HepG2 (cell line): Measurements from ENCODE around the gene IGFALS. TPM values are rescaled to one million over a fixed set of nuclear protein-coding genes. Genes with fewer than 3 reads are reported as not detected.
A peak's percentile ranks its signal among the peaks of the same experiment; 100 is the strongest.

Experiments
- CCAR2 ChIP-seq: fragments of 200-400 bp; formaldehyde crosslinking; optimal IDR thresholded peaks from 2 replicates; pipeline ENCODE3; 2018; ENCODE audit warnings: low read depth, mild to moderate bottlenecking, low read length, moderate library complexity
- ESRRA ChIP-seq: sonication (generic); formaldehyde crosslinking; IDR thresholded peaks from 2 replicates; pipeline ENCODE4 v1.5.1; 2020; ENCODE audit warnings: mild to moderate bottlenecking, low read depth, missing genetic modification reagents
- FOXA1 ChIP-seq, 2 experiments: fragments of 450-650 bp in 1 of 2; sonication (generic) in 1 of 2; formaldehyde crosslinking in 1 of 2; IDR thresholded peaks; 2 replicates each; pipeline versions ENCODE4 v1.4.0 to v1.6.1; 2016 to 2020; ENCODE audit warnings: missing genetic modification reagents in 1 of 2
- FOXK1 ChIP-seq: sonication (generic); formaldehyde crosslinking; IDR thresholded peaks from 2 replicates; pipeline ENCODE4 v1.4.0; 2020; ENCODE audit warnings: low read depth, missing genetic modification reagents, borderline replicate concordance
- HNRNPH1 ChIP-seq: fragments of 200-400 bp; formaldehyde crosslinking; optimal IDR thresholded peaks from 2 replicates; pipeline ENCODE3; 2017; ENCODE audit warnings: mild to moderate bottlenecking, low read depth, low read length
- KDM1A ChIP-seq: IDR thresholded peaks from 2 replicates; pipeline ENCODE4 v1.6.1; 2016; ENCODE audit warnings: missing compliant biosample characterization
- KMT2A ChIP-seq: sonication (generic); formaldehyde crosslinking; IDR thresholded peaks from 2 replicates; pipeline ENCODE4 v1.4.0; 2020; ENCODE audit warnings: missing genetic modification reagents
- MYNN ChIP-seq: sonication (generic); formaldehyde crosslinking; IDR thresholded peaks from 2 replicates; pipeline ENCODE4 v1.4.0; 2020; ENCODE audit warnings: mild to moderate bottlenecking, low read depth, missing genetic modification reagents
- NCOA1 ChIP-seq: sonication (generic); formaldehyde crosslinking; IDR thresholded peaks from 2 replicates; pipeline ENCODE4 v1.9.0; 2021; ENCODE audit warnings: missing genetic modification reagents
- NCOA5 ChIP-seq: sonication (generic); formaldehyde crosslinking; IDR thresholded peaks from 2 replicates; pipeline ENCODE4 v1.4.0; 2020; ENCODE audit warnings: missing genetic modification reagents
- NFATC3 ChIP-seq: sonication (generic); formaldehyde crosslinking; IDR thresholded peaks from 2 replicates; pipeline ENCODE4 v1.5.1; 2020; ENCODE audit warnings: mild to moderate bottlenecking, missing genetic modification reagents
- REPIN1 ChIP-seq: sonication (generic); formaldehyde crosslinking; IDR thresholded peaks from 2 replicates; pipeline ENCODE4 v1.8.0; 2022; ENCODE audit warnings: missing genetic modification reagents, low read depth, mild to moderate bottlenecking, borderline replicate concordance
- SALL2 ChIP-seq: sonication (generic); formaldehyde crosslinking; IDR thresholded peaks from 2 replicates; pipeline ENCODE4 v1.8.1; 2023; ENCODE audit warnings: mild to moderate bottlenecking, missing genetic modification reagents, inconsistent platforms
- SMC3 ChIP-seq: IDR thresholded peaks from 2 replicates; pipeline ENCODE4 v1.6.1; 2011; ENCODE audit warnings: low read length, improper control_type of control experiment
- SRF ChIP-seq: IDR thresholded peaks from 2 replicates; pipeline ENCODE4 v1.6.1; 2011; ENCODE audit warnings: mild to moderate bottlenecking, low read depth, low read length, moderate library complexity
- TCF7 ChIP-seq: sonication (generic); IDR thresholded peaks from 2 replicates; pipeline ENCODE4 v1.6.1; 2016; ENCODE audit warnings: antibody characterized with exemption, low read depth
- TEAD3 ChIP-seq: optimal IDR thresholded peaks from 2 replicates; pipeline ENCODE3; 2016; ENCODE audit warnings: borderline replicate concordance
- THAP11 ChIP-seq: IDR thresholded peaks from 2 replicates; pipeline ENCODE4 v1.6.1; 2016; ENCODE audit warnings: missing biosample characterization, missing genetic modification reagents
- ZBTB8A ChIP-seq: sonication (generic); formaldehyde crosslinking; IDR thresholded peaks from 2 replicates; pipeline ENCODE4 v1.4.0; 2020; ENCODE audit warnings: mild to moderate bottlenecking, low read depth, missing genetic modification reagents, borderline replicate concordance
- ZFX ChIP-seq: sonication (generic); formaldehyde crosslinking; IDR thresholded peaks from 2 replicates; pipeline ENCODE4 v1.4.0; 2020; ENCODE audit warnings: mild to moderate bottlenecking, low read depth, missing genetic modification reagents, moderate library complexity
- ZNF839 ChIP-seq: sonication (generic); formaldehyde crosslinking; IDR thresholded peaks from 2 replicates; pipeline ENCODE4 v1.4.0; 2020; ENCODE audit warnings: missing genetic modification reagents, mild to moderate bottlenecking, borderline replicate concordance
- ZNF850 ChIP-seq: sonication (generic); formaldehyde crosslinking; conservative IDR thresholded peaks from 2 replicates; pipeline ENCODE4 v1.9.0; 2021; ENCODE audit warnings: mild to moderate bottlenecking, missing genetic modification reagents
- ZSCAN22 ChIP-seq: sonication (generic); formaldehyde crosslinking; IDR thresholded peaks from 2 replicates; pipeline ENCODE4 v1.4.0; 2020; ENCODE audit warnings: mild to moderate bottlenecking, missing genetic modification reagents
- ZZZ3 ChIP-seq: sonication (generic); formaldehyde crosslinking; IDR thresholded peaks from 2 replicates; pipeline ENCODE4 v1.4.0; 2020; ENCODE audit warnings: missing genetic modification reagents, mild to moderate bottlenecking, borderline replicate concordance
- polyA plus RNA-seq, 8 experiments: library from polyadenylated mRNA; depleted of rRNA in 3 of 8; stranded (reverse) in 7 of 8; unstranded in 1 of 8; fragments of >200 nt; fragmentation: Illumina TruSeq in 4 of 8; extraction: Trizol in 4 of 8; gene quantifications; 2 replicates each; pipeline versions ENCODE4 v1.2.1 to v1.2.3, GENCODE V29; 2011 to 2016; ENCODE audit warnings: low read depth in 4 of 8, missing spikeins in 1 of 8, mixed read lengths in 1 of 8; ENCODE audit not compliant: insufficient read depth in 1 of 8
- total RNA-seq, 5 experiments: library from RNA; depleted of rRNA; stranded (reverse); fragments of >200 nt; fragmentation: Illumina TruSeq; extraction: Trizol; gene quantifications; 2 replicates each; pipeline ENCODE4 v1.2.3, GENCODE V29; 2016; ENCODE audit warnings: low read depth in 1 of 5
- TF ChIP-seq, protein P1 (sequence below): sonication (generic); formaldehyde crosslinking; IDR thresholded peaks from 2 replicates; pipeline ENCODE4 v1.5.0; 2020; ENCODE audit warnings: mild to moderate bottlenecking, missing genetic modification reagents, borderline replicate concordance
- TF ChIP-seq, protein P2 (sequence below): IDR thresholded peaks from 2 replicates; pipeline ENCODE4 v1.6.1; 2016; ENCODE audit warnings: control low read depth
- TF ChIP-seq, protein P3 (sequence below): sonication (generic); formaldehyde crosslinking; IDR thresholded peaks from 2 replicates; pipeline ENCODE4 v1.4.0; 2020; ENCODE audit warnings: missing genetic modification reagents
- TF ChIP-seq, protein P4 (sequence below): sonication (generic); formaldehyde crosslinking; IDR thresholded peaks from 2 replicates; pipeline ENCODE4 v1.4.0; 2020; ENCODE audit warnings: missing genetic modification reagents

IGFALS gene
- total and polyA plus RNA-seq, 2 of the 13 experiments (the other 11 are each of a cell fraction or from before 2014, with no cell fraction given), result 0.34 to 2.4 TPM

DNA sequence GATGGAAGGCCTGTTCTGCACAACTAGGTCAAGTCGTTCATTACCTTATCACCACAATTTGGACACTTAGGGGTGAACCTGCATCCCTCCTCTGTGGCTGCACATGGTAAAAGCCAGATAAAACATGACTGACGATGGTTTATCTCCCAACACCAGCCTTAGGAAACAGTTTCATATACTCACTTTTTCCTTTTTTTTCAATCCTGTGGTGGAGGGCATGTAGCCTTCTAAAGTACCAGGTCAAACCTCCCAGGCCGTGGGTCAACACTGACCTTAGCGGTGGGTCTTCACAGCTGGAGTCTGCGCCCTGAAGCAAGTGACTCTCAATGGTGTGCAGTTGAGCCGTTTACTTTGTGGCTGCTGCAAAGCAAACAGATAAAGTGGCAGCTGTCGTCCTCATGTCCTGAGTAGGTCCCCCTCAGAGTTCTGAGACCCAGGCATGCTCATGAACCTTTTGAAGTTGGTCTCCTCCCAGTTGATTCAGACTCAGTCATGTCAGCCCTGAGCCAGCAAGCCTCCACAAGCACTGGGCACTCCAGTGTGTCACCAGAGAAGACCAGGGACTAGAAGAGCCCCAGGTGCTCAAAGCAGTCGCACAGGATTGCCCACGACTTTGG is 39.4 kb upstream of the IGFALS start (continued):
- TF ChIP-seq FOXA1 (IDR thresholded peaks at IDR 0.05), result no peak
- TF ChIP-seq FOXA1 (CRISPR knock-in tag; IDR thresholded peaks at IDR 0.05), result peak; percentile 97
- TF ChIP-seq KMT2A (CRISPR knock-in tag), result peak; percentile 61; the same call in 1 of the 2 replicates
- TF ChIP-seq SALL2 (CRISPR knock-in tag), result 0 out of 2 replicates have a peak, but pooled peaks have one; percentile 49
- TF ChIP-seq ZNF850 (CRISPR knock-in tag), result no peak
- peak; percentile 27 for TF ChIP-seq TEAD3 (CRISPR knock-in tag)
- TF ChIP-seq ZSCAN22 (CRISPR knock-in tag), result no peak
- TF ChIP-seq FOXK1 (CRISPR knock-in tag), result peak; percentile 55
- TF ChIP-seq SRF, result no peak
- TF ChIP-seq ZZZ3 (CRISPR knock-in tag), result no peak
- TF ChIP-seq, protein P1, sequence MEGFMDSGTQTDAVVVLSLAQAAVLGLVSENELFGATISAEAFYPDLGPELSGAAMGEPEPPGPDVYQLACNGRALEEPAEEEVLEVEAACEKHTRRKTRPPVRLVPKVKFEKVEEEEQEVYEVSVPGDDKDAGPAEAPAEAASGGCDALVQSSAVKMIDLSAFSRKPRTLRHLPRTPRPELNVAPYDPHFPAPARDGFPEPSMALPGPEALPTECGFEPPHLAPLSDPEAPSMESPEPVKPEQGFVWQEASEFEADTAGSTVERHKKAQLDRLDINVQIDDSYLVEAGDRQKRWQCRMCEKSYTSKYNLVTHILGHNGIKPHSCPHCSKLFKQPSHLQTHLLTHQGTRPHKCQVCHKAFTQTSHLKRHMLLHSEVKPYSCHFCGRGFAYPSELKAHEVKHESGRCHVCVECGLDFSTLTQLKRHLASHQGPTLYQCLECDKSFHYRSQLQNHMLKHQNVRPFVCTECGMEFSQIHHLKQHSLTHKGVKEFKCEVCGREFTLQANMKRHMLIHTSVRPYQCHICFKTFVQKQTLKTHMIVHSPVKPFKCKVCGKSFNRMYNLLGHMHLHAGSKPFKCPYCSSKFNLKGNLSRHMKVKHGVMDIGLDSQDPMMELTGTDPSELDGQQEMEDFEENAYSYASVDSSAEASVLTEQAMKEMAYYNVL, result peak; percentile 46; the same call in 1 of the 2 replicates
- no peak for TF ChIP-seq SMC3
- TF ChIP-seq ZBTB8A (CRISPR knock-in tag), result no peak
- TF ChIP-seq ZFX (CRISPR knock-in tag), result peak; percentile 35; the same call in 1 of the 2 replicates
- TF ChIP-seq, protein P2, sequence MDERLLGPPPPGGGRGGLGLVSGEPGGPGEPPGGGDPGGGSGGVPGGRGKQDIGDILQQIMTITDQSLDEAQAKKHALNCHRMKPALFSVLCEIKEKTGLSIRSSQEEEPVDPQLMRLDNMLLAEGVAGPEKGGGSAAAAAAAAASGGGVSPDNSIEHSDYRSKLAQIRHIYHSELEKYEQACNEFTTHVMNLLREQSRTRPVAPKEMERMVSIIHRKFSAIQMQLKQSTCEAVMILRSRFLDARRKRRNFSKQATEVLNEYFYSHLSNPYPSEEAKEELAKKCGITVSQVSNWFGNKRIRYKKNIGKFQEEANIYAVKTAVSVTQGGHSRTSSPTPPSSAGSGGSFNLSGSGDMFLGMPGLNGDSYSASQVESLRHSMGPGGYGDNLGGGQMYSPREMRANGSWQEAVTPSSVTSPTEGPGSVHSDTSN (CRISPR knock-in tag), result no peak
- TF ChIP-seq MYNN (CRISPR knock-in tag), result no peak
- no peak for TF ChIP-seq HNRNPH1
- peak; percentile 70 for TF ChIP-seq THAP11
- peak; percentile 91 for TF ChIP-seq TCF7
- TF ChIP-seq KDM1A (CRISPR knock-in tag), result 0 out of 2 replicates have a peak, but pooled peaks have one; percentile 11
- peak; percentile 74; the same call in 1 of the 2 replicates for TF ChIP-seq REPIN1 (CRISPR knock-in tag)
- TF ChIP-seq, protein P3, sequence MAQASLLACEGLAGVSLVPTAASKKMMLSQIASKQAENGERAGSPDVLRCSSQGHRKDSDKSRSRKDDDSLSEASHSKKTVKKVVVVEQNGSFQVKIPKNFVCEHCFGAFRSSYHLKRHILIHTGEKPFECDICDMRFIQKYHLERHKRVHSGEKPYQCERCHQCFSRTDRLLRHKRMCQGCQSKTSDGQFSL (CRISPR knock-in tag), result no peak
- no peak for TF ChIP-seq NCOA5 (CRISPR knock-in tag)
- no peak for TF ChIP-seq NFATC3 (CRISPR knock-in tag)
- TF ChIP-seq, protein P4, sequence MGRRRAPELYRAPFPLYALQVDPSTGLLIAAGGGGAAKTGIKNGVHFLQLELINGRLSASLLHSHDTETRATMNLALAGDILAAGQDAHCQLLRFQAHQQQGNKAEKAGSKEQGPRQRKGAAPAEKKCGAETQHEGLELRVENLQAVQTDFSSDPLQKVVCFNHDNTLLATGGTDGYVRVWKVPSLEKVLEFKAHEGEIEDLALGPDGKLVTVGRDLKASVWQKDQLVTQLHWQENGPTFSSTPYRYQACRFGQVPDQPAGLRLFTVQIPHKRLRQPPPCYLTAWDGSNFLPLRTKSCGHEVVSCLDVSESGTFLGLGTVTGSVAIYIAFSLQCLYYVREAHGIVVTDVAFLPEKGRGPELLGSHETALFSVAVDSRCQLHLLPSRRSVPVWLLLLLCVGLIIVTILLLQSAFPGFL (CRISPR knock-in tag), result no peak
- TF ChIP-seq NCOA1, result no peak
- no peak for TF ChIP-seq ZNF839 (CRISPR knock-in tag)
- TF ChIP-seq CCAR2, result no peak
- TF ChIP-seq ESRRA (CRISPR knock-in tag), result no peak
